Astrocyte (in vitro differentiated cells and primary cell): Measurements from ENCODE around the gene CYLD.

ENCODE experiments used
- EZH2 ChIP-seq: IDR thresholded peaks from 2 replicates; pipeline ENCODE4 v1.6.1; 2012; ENCODE audit warnings: mild to moderate bottlenecking, low read length, inconsistent platforms; ENCODE audit not compliant: insufficient read depth
- TF ChIP-seq, protein P1 (sequence below): IDR thresholded peaks from 2 replicates; pipeline ENCODE4 v1.5.1; 2011; ENCODE audit warnings: low read depth, mild to moderate bottlenecking, inconsistent platforms, low read length, moderate library complexity; ENCODE audit not compliant: insufficient read depth

DNA sequence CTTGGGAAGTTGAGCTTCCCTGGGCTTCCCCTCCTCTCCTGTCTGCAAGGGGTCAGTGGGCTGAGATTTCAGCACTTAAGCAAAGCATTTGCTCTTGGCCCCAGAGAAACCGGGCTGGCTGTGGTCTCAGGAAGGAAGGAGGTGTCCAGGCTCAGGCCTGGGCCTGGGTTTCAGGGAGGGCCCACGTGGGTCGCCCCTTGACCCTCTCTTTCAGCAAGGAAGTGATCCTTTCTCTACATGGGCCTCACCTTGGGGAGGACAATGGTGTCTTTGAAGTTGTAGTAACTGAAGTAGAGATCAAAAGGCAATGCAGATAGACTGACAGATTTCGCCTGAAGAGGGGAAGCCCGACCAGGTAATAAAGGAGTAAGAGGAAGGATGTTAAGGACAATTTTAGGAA, 45.8 kb upstream of the CYLD start:
- TF ChIP-seq, protein P1, sequence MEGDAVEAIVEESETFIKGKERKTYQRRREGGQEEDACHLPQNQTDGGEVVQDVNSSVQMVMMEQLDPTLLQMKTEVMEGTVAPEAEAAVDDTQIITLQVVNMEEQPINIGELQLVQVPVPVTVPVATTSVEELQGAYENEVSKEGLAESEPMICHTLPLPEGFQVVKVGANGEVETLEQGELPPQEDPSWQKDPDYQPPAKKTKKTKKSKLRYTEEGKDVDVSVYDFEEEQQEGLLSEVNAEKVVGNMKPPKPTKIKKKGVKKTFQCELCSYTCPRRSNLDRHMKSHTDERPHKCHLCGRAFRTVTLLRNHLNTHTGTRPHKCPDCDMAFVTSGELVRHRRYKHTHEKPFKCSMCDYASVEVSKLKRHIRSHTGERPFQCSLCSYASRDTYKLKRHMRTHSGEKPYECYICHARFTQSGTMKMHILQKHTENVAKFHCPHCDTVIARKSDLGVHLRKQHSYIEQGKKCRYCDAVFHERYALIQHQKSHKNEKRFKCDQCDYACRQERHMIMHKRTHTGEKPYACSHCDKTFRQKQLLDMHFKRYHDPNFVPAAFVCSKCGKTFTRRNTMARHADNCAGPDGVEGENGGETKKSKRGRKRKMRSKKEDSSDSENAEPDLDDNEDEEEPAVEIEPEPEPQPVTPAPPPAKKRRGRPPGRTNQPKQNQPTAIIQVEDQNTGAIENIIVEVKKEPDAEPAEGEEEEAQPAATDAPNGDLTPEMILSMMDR = no peak
- no peak for TF ChIP-seq EZH2
